K562 (cell line): ENCODE results near the gene NDOR1. TPM values are rescaled to one million over a fixed set of nuclear protein-coding genes. Genes with fewer than 3 reads are reported as not detected.
A peak's percentile ranks its signal among the peaks of the same experiment; 100 is the strongest.

Experiments used
- ATAC-seq: fragments of 200-7000 bp; cut with Tn5 transposase; 3 replicates; pipeline ENCODE4 v1.9.1; 2020; ENCODE audit warnings: moderate library complexity
- BruUV-seq: library from RNA; stranded (reverse); fragments of 400-500 nt; replicated peaks from 2 replicates; lab custom pipeline; 2021; lab: Mats Ljungman, UMichigan
- CTCF ChIA-PET: fragments of 300-600 bp; formaldehyde crosslinking; extraction: SDS; loops from one replicate; lab custom pipeline; 2021; ENCODE audit warnings: low intra/inter-chr PET ratio; lab: Yijun Ruan, JAX
- POLR2A ChIA-PET: fragments of 300-600, 350-650 bp; sonication (Branson Sonifier 250); formaldehyde crosslinking; extraction: SDS; loops from one replicate; lab custom pipeline; 2021; ENCODE audit warnings: antibody characterized with exemption, inconsistent platforms; lab: Yijun Ruan, JAX
- DNase-seq, 4 experiments: peaks; one replicate each; pipeline versions ENCODE4 v3.0.0 to v3.0.0-alpha.2; 2011 to 2018; ENCODE audit warnings: low spot score in 3 of 4, mixed read lengths in 3 of 4; ENCODE audit errors: extremely low read depth in 1 of 4
- FAIRE-seq: peaks from 2 replicates; lab custom pipeline; 2011; peaks lifted over from hg19 to GRCh38; lab: Jason Lieb, UNC
- H2AFZ ChIP-seq: 2 replicates; pipeline ENCODE4 v1.6.0; 2011; ENCODE audit warnings: low read depth, low read length, control low read depth, inconsistent platforms
- H3K27ac ChIP-seq: fragments of 200-600 bp; 3 replicates; pipeline ENCODE4 v1.8.0; 2011; ENCODE audit warnings: low read depth, mild to moderate bottlenecking, control low read depth, inconsistent platforms, low read length, moderate library complexity, mixed read lengths; ENCODE audit errors: extremely low read depth
- H3K27me3 ChIP-seq, 2 experiments: fragments of 300-600 bp in 1 of 2; 2 replicates in 1 of 2; 3 replicates in 1 of 2; pipeline versions ENCODE4 v1.6.0 to v1.8.0; 2011; ENCODE audit warnings: inconsistent platforms in 2 of 2, low read length in 2 of 2, mild to moderate bottlenecking in 1 of 2, mixed read lengths in 1 of 2, moderate library complexity in 1 of 2; ENCODE audit not compliant: control insufficient read depth in 2 of 2, insufficient read depth in 2 of 2
- H3K36me3 ChIP-seq: fragments of 300-600 bp; 3 replicates; pipeline ENCODE4 v1.8.0; 2011; ENCODE audit warnings: mild to moderate bottlenecking, low read length, inconsistent platforms; ENCODE audit not compliant: control insufficient read depth, insufficient read depth
- H3K4me1 ChIP-seq, 2 experiments: fragments of 200-600 bp in 1 of 2; replicated peaks in 1 of 2; 2 replicates in 1 of 2; 3 replicates in 1 of 2; pipeline versions ENCODE4 v1.5.1 to v1.8.0; 2011; ENCODE audit warnings: inconsistent platforms in 2 of 2, low read length in 2 of 2, mild to moderate bottlenecking in 1 of 2, mixed read lengths in 1 of 2, moderate library complexity in 1 of 2; ENCODE audit not compliant: control insufficient read depth in 2 of 2, insufficient read depth in 2 of 2
- H3K4me2 ChIP-seq: 2 replicates; pipeline ENCODE4 v1.6.1; 2011; ENCODE audit warnings: low read length, control low read depth, inconsistent platforms, mixed read lengths; ENCODE audit not compliant: insufficient read depth
- H3K4me3 ChIP-seq: fragments of 200-600 bp; sonication (generic), shearing (Covaris generic); 2 replicates; pipeline ENCODE4 v1.5.1; 2016; ENCODE audit warnings: control low read depth, inconsistent platforms
- H3K79me2 ChIP-seq: fragments of 200-600 bp; 3 replicates; pipeline ENCODE4 v1.8.0; 2011; ENCODE audit warnings: low read length, inconsistent platforms; ENCODE audit not compliant: control insufficient read depth, insufficient read depth
- H3K9ac ChIP-seq, 2 experiments: 2 replicates each; pipeline versions ENCODE4 v1.6.0 to v1.6.1; 2011; ENCODE audit warnings: low read depth in 2 of 2, low read length in 2 of 2, control low read depth in 1 of 2, inconsistent platforms in 1 of 2, mild to moderate bottlenecking in 1 of 2, mixed read lengths in 1 of 2; ENCODE audit not compliant: insufficient read depth in 1 of 2
- H3K9me1 ChIP-seq: one replicate; pipeline ENCODE4 v1.6.0; 2011; ENCODE audit warnings: inconsistent platforms, mild to moderate bottlenecking, low read length, moderate library complexity; ENCODE audit not compliant: control insufficient read depth, insufficient read depth
- H3K9me3 ChIP-seq: replicated peaks from 2 replicates; pipeline ENCODE4 v1.5.1; 2011; ENCODE audit warnings: low read depth, low read length, inconsistent platforms; ENCODE audit not compliant: control insufficient read depth, insufficient read depth
- H4K20me1 ChIP-seq: replicated peaks from 2 replicates; pipeline ENCODE4 v1.6.1; 2011; ENCODE audit warnings: low read length, inconsistent platforms, mixed read lengths; ENCODE audit not compliant: control insufficient read depth, insufficient read depth
- ASH1L ChIP-seq: fragments of 450-650 bp; IDR thresholded peaks from 2 replicates; pipeline ENCODE4 v1.6.1; 2018; ENCODE audit warnings: borderline replicate concordance, mild to moderate bottlenecking, low read depth; ENCODE audit not compliant: partially characterized antibody
- GMEB1 ChIP-seq: fragments of 250-450 bp; sonication (Bioruptor Pico); IDR thresholded peaks from 2 replicates; pipeline ENCODE4 v1.4.0; 2020; ENCODE audit warnings: mild to moderate bottlenecking
- HDGF ChIP-seq: fragments of 450-650 bp; IDR thresholded peaks from 2 replicates; pipeline ENCODE4 v1.6.1; 2016
- HOMEZ ChIP-seq: fragments of 250-450 bp; sonication (Bioruptor Pico); IDR thresholded peaks from 2 replicates; pipeline ENCODE4 v1.4.0; 2020; ENCODE audit warnings: mild to moderate bottlenecking, moderate library complexity
- KDM1A ChIP-seq, 2 experiments: fragments of 450-650 bp; IDR thresholded peaks; 2 replicates each; pipeline ENCODE4 v1.6.1; 2016; ENCODE audit warnings: mild to moderate bottlenecking in 2 of 2
- NCOA6 ChIP-seq: fragments of 450-650 bp; IDR thresholded peaks from 2 replicates; pipeline ENCODE4 v1.6.1; 2017; ENCODE audit warnings: mild to moderate bottlenecking
- NFRKB ChIP-seq: fragments of 450-650 bp; IDR thresholded peaks from 2 replicates; pipeline ENCODE4 v1.6.1; 2016; ENCODE audit warnings: low read depth
- SP1 ChIP-seq: sonication (generic); formaldehyde crosslinking; IDR thresholded peaks from 2 replicates; pipeline ENCODE4 v1.8.1; 2022; ENCODE audit warnings: mild to moderate bottlenecking, missing genetic modification reagents
- ZNF165 ChIP-seq: fragments of 250-450 bp; sonication (Bioruptor Pico); IDR thresholded peaks from 2 replicates; pipeline ENCODE4 v1.4.0; 2020; ENCODE audit warnings: borderline replicate concordance
- ZNF785 ChIP-seq: fragments of 250-450 bp; sonication (Bioruptor Pico); IDR thresholded peaks from 2 replicates; pipeline ENCODE4 v1.4.0; 2020; ENCODE audit warnings: mild to moderate bottlenecking
- WGBS: fragments of 100-300 bp; shearing (Covaris generic); methylation state at CpG from one replicate; pipeline ENCODE4 v1.1.6; 2016; ENCODE audit warnings: low coverage, mixed read lengths; ENCODE audit not compliant: insufficient coverage; ENCODE audit errors: missing lambda C conversion rate; 5-methylcytosine and 5-hydroxymethylcytosine counted together
- in situ Hi-C: fragments of 300-500 bp; cut with MboI; formaldehyde crosslinking; loops from 4 replicates; pipeline ENCODE4 v1.15.0; 2018; ENCODE audit warnings: inconsistent platforms, mixed read lengths
- intact Hi-C: fragments of 100-400 bp; cut with micrococcal nuclease; formaldehyde crosslinking; loops from 2 replicates; pipeline ENCODE4 v1.14.2; 2022
- polyA plus RNA-seq, 8 experiments: library from polyadenylated mRNA; depleted of rRNA in 4 of 8; stranded (reverse) in 5 of 8; unstranded in 3 of 8; fragments of >200 nt; fragmentation: Nextera tagmentation in 2 of 8; fragmentation: Illumina TruSeq in 1 of 8; extraction: Ambion mirVana in 2 of 8; extraction: Trizol in 1 of 8; gene quantifications; 2 replicates each; pipeline versions ENCODE4 v1.2.1 to v1.2.3, GENCODE V29; 2011 to 2014; ENCODE audit warnings: inconsistent platforms in 1 of 8, missing spikeins in 1 of 8
- total RNA-seq, 7 experiments: library from RNA; depleted of rRNA in 6 of 7; stranded (reverse); fragments of >200 nt in 6 of 7; fragmentation: Illumina TruSeq in 2 of 7; extraction: Trizol in 2 of 7; gene quantifications; 2 replicates each; pipeline versions ENCODE4 v1.2.1 to v1.2.3, GENCODE V29; 2011 to 2021; ENCODE audit warnings: low replicate concordance in 1 of 7
- TF ChIP-seq, protein P1 (sequence below): fragments of 450-650 bp; conservative IDR thresholded peaks from 2 replicates; pipeline ENCODE4 v1.6.1; 2016; ENCODE audit warnings: missing genetic modification characterization, low read depth, mild to moderate bottlenecking, missing compliant biosample characterization, moderate library complexity
- TF ChIP-seq, protein P2 (sequence below): fragments of 450-650 bp; IDR thresholded peaks from 2 replicates; pipeline ENCODE4 v1.6.1; 2016; ENCODE audit warnings: low read depth, mild to moderate bottlenecking, moderate library complexity
- TF ChIP-seq, protein P3 (sequence below): sonication (generic); formaldehyde crosslinking; IDR thresholded peaks from 2 replicates; pipeline ENCODE4 v1.4.0; 2020; ENCODE audit warnings: mild to moderate bottlenecking, missing genetic modification reagents

Gene NDOR1
- total and polyA plus RNA-seq, 9 of the 15 experiments (the other 6 are each of a cell fraction or from before 2014, with no cell fraction given), result 0.06 to 36.9 (median 6.9) TPM

DNA sequence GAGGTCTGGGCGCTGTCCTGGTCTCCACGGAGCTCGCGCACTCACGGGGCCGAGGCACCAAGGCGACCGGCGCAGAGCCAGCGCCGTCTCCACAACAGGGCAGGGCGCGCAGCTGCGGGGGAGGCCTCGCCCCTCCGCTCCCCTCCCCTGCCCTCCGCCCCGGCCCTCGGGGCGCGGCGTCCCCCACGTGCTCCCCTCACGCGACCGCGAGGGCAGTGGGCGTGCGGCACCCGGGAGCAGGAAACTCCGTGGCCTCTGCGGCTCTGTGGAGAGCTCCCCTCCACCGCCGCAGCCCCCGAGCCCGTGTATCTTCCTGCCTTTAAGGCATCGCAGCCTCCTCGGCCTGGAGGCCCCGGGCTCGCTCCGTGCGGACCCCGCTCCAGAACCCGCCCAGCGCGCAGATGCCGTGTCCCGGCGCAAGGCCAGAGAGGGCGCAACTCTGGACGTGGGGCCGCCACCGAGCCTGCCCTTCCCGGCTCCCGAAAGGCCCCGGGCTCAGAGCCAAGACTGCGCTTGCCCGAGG is 34.9 kb downstream of the NDOR1 start:
- ChIA-PET CTCF (no interaction called here), POLR2A (interaction anchor here (0.6 to 6.5 kb wide), 44 partner anchors 8 to 487 kb away, joined by 3 to 221 read pairs (median 4); partner anchors contain the start of genes ANAPC2, DPP7, MAN1B1 and NELFB)
- no peak for FAIRE-seq
- BruUV-seq, result TSS peak; percentile 70
- H3K27ac ChIP-seq, result peak overlapping the region; percentile 98
- H3K9me3 ChIP-seq, result no peaks in the 10 kb centered on the region
- under 1% methylated on average over 41 of the region's 58 CpGs for WGBS
- peaks cover 57% of the 10 kb centered on the region for H3K79me2 ChIP-seq
- peak; percentile 42 for ATAC-seq
- intact Hi-C loops (loop anchor here (2.0 to 10.0 kb wide), 3 partner anchors 14 to 456 kb away; partner anchors contain the start of genes NELFB and NRARP), in situ Hi-C loops (loop anchor here (25.0 kb wide), 1 partner anchor 453 kb away; the partner anchor contains the start of genes CCDC183 and TMEM141)
- peak; percentile 71 to 87 (median 72) for DNase-seq
- peaks cover 30% of the 10 kb centered on the region for H3K36me3 ChIP-seq
- no peaks in the 10 kb centered on the region for H3K27me3 ChIP-seq
- peaks cover 30% of the 10 kb centered on the region for H4K20me1 ChIP-seq
- H3K4me2 ChIP-seq, result peak overlapping the region; percentile 69
- peaks cover 35 to 91% of the 10 kb centered on the region in 2 experiments for H3K4me1 ChIP-seq
- H3K4me3 ChIP-seq, result peak overlapping the region; percentile 70
- peaks cover 8% of the 10 kb centered on the region for H3K9me1 ChIP-seq
- peak overlapping the region; percentile 85 for H2AFZ ChIP-seq
- peak overlapping the region; percentile 88 to 92 for H3K9ac ChIP-seq
- TF ChIP-seq ZNF165 (no peak), ZNF785 (no peak), SP1 (CRISPR knock-in tag) (no peak), NCOA6 (no peak), NFRKB (no peak; the same call in 1 of the 2 replicates), HDGF (no peak), ASH1L (no peak), HOMEZ (CRISPR knock-in tag) (0 out of 2 replicates have a peak, but pooled peaks have one; percentile 43), GMEB1 (CRISPR knock-in tag) (peak; percentile 70), KDM1A (IDR thresholded peaks at IDR 0.05) (no peak)
- TF ChIP-seq, protein P1, sequence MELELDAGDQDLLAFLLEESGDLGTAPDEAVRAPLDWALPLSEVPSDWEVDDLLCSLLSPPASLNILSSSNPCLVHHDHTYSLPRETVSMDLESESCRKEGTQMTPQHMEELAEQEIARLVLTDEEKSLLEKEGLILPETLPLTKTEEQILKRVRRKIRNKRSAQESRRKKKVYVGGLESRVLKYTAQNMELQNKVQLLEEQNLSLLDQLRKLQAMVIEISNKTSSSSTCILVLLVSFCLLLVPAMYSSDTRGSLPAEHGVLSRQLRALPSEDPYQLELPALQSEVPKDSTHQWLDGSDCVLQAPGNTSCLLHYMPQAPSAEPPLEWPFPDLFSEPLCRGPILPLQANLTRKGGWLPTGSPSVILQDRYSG (tag), result no peak
- TF ChIP-seq, protein P2, sequence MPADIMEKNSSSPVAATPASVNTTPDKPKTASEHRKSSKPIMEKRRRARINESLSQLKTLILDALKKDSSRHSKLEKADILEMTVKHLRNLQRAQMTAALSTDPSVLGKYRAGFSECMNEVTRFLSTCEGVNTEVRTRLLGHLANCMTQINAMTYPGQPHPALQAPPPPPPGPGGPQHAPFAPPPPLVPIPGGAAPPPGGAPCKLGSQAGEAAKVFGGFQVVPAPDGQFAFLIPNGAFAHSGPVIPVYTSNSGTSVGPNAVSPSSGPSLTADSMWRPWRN, result peak; percentile 51; the same call in 1 of the 2 replicates
- TF ChIP-seq, protein P3, sequence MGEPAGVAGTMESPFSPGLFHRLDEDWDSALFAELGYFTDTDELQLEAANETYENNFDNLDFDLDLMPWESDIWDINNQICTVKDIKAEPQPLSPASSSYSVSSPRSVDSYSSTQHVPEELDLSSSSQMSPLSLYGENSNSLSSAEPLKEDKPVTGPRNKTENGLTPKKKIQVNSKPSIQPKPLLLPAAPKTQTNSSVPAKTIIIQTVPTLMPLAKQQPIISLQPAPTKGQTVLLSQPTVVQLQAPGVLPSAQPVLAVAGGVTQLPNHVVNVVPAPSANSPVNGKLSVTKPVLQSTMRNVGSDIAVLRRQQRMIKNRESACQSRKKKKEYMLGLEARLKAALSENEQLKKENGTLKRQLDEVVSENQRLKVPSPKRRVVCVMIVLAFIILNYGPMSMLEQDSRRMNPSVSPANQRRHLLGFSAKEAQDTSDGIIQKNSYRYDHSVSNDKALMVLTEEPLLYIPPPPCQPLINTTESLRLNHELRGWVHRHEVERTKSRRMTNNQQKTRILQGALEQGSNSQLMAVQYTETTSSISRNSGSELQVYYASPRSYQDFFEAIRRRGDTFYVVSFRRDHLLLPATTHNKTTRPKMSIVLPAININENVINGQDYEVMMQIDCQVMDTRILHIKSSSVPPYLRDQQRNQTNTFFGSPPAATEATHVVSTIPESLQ (CRISPR knock-in tag), result 0 out of 2 replicates have a peak, but pooled peaks have one; percentile 75
